Measurements from ENCODE around the gene PRKCB.

GRCh38 chr16:23795378-23795777 lies 40.4 kb upstream of the PRKCB start:
- TF ChIP-seq POLR2A (IDR thresholded peaks at IDR 0.05) (no peak), CTCF (IDR thresholded peaks at IDR 0.05) (no peak)

All from testis (tissue), 2 donors.